Dendritic cell treated with granulocyte-macrophage colony-stimulating factor and Interleukin-4, amounts not matched to agents 40 ng/mL and 50 ng/mL, for 4 days (primary cell): ENCODE data around the gene CPT1A.

Experiments
- H3K27ac Mint-ChIP-seq: one replicate; pipeline ENCODE4 v1.8.0; 2022; ENCODE audit warnings: mild to moderate bottlenecking, mixed read lengths
- H3K27me3 Mint-ChIP-seq: one replicate; pipeline ENCODE4 v1.8.0; 2022; ENCODE audit warnings: mild to moderate bottlenecking, mixed read lengths
- H3K36me3 Mint-ChIP-seq: one replicate; pipeline ENCODE4 v1.8.0; 2022; ENCODE audit warnings: low read depth, mixed read lengths
- H3K4me1 Mint-ChIP-seq: one replicate; pipeline ENCODE4 v1.8.0; 2022; ENCODE audit warnings: low read depth, mixed read lengths
- H3K4me3 Mint-ChIP-seq: one replicate; pipeline ENCODE4 v1.8.0; 2022; ENCODE audit warnings: mild to moderate bottlenecking, moderate library complexity, mixed read lengths
- H3K9me3 Mint-ChIP-seq: one replicate; pipeline ENCODE4 v1.8.0; 2022; ENCODE audit warnings: mixed read lengths
- intact Hi-C: fragments of 100-400 bp; cut with micrococcal nuclease; formaldehyde crosslinking; loops from one replicate; pipeline ENCODE4 v1.15.0; 2022

The CPT1A gene

GRCh38 chr11:68780829-68781228 lies 60.9 kb downstream of the CPT1A start:
- Mint-ChIP-seq H3K9me3 (no peaks in the 10 kb centered on the region), H3K36me3 (peaks cover 99% of the 10 kb centered on the region), H3K27me3 (no peaks in the 10 kb centered on the region), H3K4me1 (no peaks in the 10 kb centered on the region), H3K27ac (no peak overlapping the region), H3K4me3 (no peak overlapping the region)
- intact Hi-C loops = no loop called here

- H3K9me3 Mint-ChIP-seq = no peaks in the 10 kb centered on the region
- intact Hi-C loops = no loop called here
- peaks cover 99% of the 10 kb centered on the region for H3K36me3 Mint-ChIP-seq
- H3K27ac Mint-ChIP-seq = no peak overlapping the region
- H3K4me3 Mint-ChIP-seq = no peak overlapping the region
- no peaks in the 10 kb centered on the region for H3K27me3 Mint-ChIP-seq
- no peaks in the 10 kb centered on the region for H3K4me1 Mint-ChIP-seq
These were observed 63.5 kb downstream of the CPT1A start for GRCh38 chr11:68778205-68778604.

GRCh38 chr11:68776442-68777235 lies 65.1 kb downstream of the CPT1A start:
- Mint-ChIP-seq H3K36me3 (peaks cover 99% of the 10 kb centered on the region), H3K4me1 (no peaks in the 10 kb centered on the region), H3K27me3 (no peaks in the 10 kb centered on the region), H3K27ac (no peak overlapping the region), H3K9me3 (no peaks in the 10 kb centered on the region), H3K4me3 (no peak overlapping the region)
- intact Hi-C loops = no loop called here

GRCh38 chr11:68775951-68776388 lies 65.7 kb downstream of the CPT1A start:
- peaks cover 99% of the 10 kb centered on the region for H3K36me3 Mint-ChIP-seq
- H3K27me3 Mint-ChIP-seq = no peaks in the 10 kb centered on the region
- H3K27ac Mint-ChIP-seq = no peak overlapping the region
- no peak overlapping the region for H3K4me3 Mint-ChIP-seq
- H3K9me3 Mint-ChIP-seq = no peaks in the 10 kb centered on the region
- intact Hi-C loops = no loop called here
- no peaks in the 10 kb centered on the region for H3K4me1 Mint-ChIP-seq

- H3K4me3 Mint-ChIP-seq = no peak overlapping the region
- peaks cover 99% of the 10 kb centered on the region for H3K36me3 Mint-ChIP-seq
- no peak overlapping the region for H3K27ac Mint-ChIP-seq
- intact Hi-C loops = no loop called here
- no peaks in the 10 kb centered on the region for H3K9me3 Mint-ChIP-seq
- no peaks in the 10 kb centered on the region for H3K27me3 Mint-ChIP-seq
- no peaks in the 10 kb centered on the region for H3K4me1 Mint-ChIP-seq
These were observed 67.5 kb downstream of the CPT1A start for GRCh38 chr11:68774194-68774585.

GRCh38 chr11:68773521-68774193 lies 68.1 kb downstream of the CPT1A start:
- Mint-ChIP-seq H3K36me3 (peaks cover 99% of the 10 kb centered on the region), H3K4me1 (no peaks in the 10 kb centered on the region), H3K27ac (no peak overlapping the region), H3K27me3 (no peaks in the 10 kb centered on the region), H3K9me3 (no peaks in the 10 kb centered on the region), H3K4me3 (no peak overlapping the region)
- intact Hi-C loops = no loop called here

- Mint-ChIP-seq H3K27me3 (no peaks in the 10 kb centered on the region), H3K9me3 (no peaks in the 10 kb centered on the region), H3K4me1 (peaks cover under 1% of the 10 kb centered on the region), H3K4me3 (no peak overlapping the region), H3K36me3 (peaks cover 100% of the 10 kb centered on the region), H3K27ac (no peak overlapping the region)
- intact Hi-C loops = no loop called here
These were observed 68.8 kb downstream of the CPT1A start for GRCh38 chr11:68772936-68773335.

GRCh38 chr11:68770781-68771180 lies 70.9 kb downstream of the CPT1A start:
- no peak overlapping the region for H3K27ac Mint-ChIP-seq
- intact Hi-C loops = no loop called here
- no peaks in the 10 kb centered on the region for H3K27me3 Mint-ChIP-seq
- peaks cover 5% of the 10 kb centered on the region for H3K4me1 Mint-ChIP-seq
- H3K9me3 Mint-ChIP-seq = no peaks in the 10 kb centered on the region
- peaks cover 92% of the 10 kb centered on the region for H3K36me3 Mint-ChIP-seq
- H3K4me3 Mint-ChIP-seq = no peak overlapping the region

GRCh38 chr11:68767672-68768071 lies 74.0 kb downstream of the CPT1A start:
- Mint-ChIP-seq H3K9me3 (no peaks in the 10 kb centered on the region), H3K27ac (no peak overlapping the region), H3K27me3 (no peaks in the 10 kb centered on the region), H3K36me3 (peaks cover 86% of the 10 kb centered on the region), H3K4me3 (no peak overlapping the region), H3K4me1 (peaks cover 5% of the 10 kb centered on the region)
- intact Hi-C loops = no loop called here

GRCh38 chr11:68766786-68767185 lies 74.9 kb downstream of the CPT1A start:
- Mint-ChIP-seq H3K36me3 (peaks cover 86% of the 10 kb centered on the region), H3K4me1 (peaks cover 5% of the 10 kb centered on the region), H3K9me3 (no peaks in the 10 kb centered on the region), H3K4me3 (no peak overlapping the region), H3K27ac (no peak overlapping the region), H3K27me3 (no peaks in the 10 kb centered on the region)
- intact Hi-C loops = no loop called here

GRCh38 chr11:68764746-68765145 lies 77.0 kb downstream of the CPT1A start:
- Mint-ChIP-seq H3K4me1 (peaks cover 5% of the 10 kb centered on the region), H3K9me3 (no peaks in the 10 kb centered on the region), H3K27ac (no peak overlapping the region), H3K27me3 (no peaks in the 10 kb centered on the region), H3K36me3 (peaks cover 86% of the 10 kb centered on the region), H3K4me3 (no peak overlapping the region)
- intact Hi-C loops = no loop called here

GRCh38 chr11:68763926-68764657 lies 77.6 kb downstream of the CPT1A start:
- Mint-ChIP-seq H3K36me3 (peaks cover 86% of the 10 kb centered on the region), H3K9me3 (no peaks in the 10 kb centered on the region), H3K4me1 (peaks cover 5% of the 10 kb centered on the region), H3K4me3 (no peak overlapping the region), H3K27me3 (no peaks in the 10 kb centered on the region), H3K27ac (no peak overlapping the region)
- intact Hi-C loops = no loop called here

GRCh38 chr11:68763181-68763721 lies 78.5 kb downstream of the CPT1A start:
- H3K4me3 Mint-ChIP-seq = no peak overlapping the region
- no peaks in the 10 kb centered on the region for H3K27me3 Mint-ChIP-seq
- H3K9me3 Mint-ChIP-seq = no peaks in the 10 kb centered on the region
- H3K4me1 Mint-ChIP-seq = peaks cover 5% of the 10 kb centered on the region
- H3K36me3 Mint-ChIP-seq = peaks cover 84% of the 10 kb centered on the region
- intact Hi-C loops = no loop called here
- no peak overlapping the region for H3K27ac Mint-ChIP-seq

GRCh38 chr11:68762481-68762880 lies 79.2 kb downstream of the CPT1A start:
- Mint-ChIP-seq H3K27me3 (no peaks in the 10 kb centered on the region), H3K4me3 (no peak overlapping the region), H3K9me3 (no peaks in the 10 kb centered on the region), H3K27ac (no peak overlapping the region), H3K36me3 (peaks cover 84% of the 10 kb centered on the region), H3K4me1 (no peaks in the 10 kb centered on the region)
- intact Hi-C loops = no loop called here
